HG02678 (cell line): ENCODE measurements around the gene SPATS1.

Source experiments
- ATAC-seq: cut with Tn5 transposase; IDR thresholded peaks from one replicate; pipeline ENCODE4 v1.9.1; 2021; ENCODE audit warnings: mild to moderate bottlenecking, moderate library complexity; ENCODE audit not compliant: unreplicated experiment

Gene SPATS1, protein sequence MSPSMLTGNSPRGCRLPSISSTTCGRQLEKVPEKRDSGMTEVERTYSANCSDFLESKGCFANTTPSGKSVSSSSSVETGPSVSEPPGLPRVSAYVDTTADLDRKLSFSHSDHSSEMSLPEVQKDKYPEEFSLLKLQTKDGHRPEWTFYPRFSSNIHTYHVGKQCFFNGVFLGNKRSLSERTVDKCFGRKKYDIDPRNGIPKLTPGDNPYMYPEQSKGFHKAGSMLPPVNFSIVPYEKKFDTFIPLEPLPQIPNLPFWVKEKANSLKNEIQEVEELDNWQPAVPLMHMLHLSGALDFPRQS

DNA sequence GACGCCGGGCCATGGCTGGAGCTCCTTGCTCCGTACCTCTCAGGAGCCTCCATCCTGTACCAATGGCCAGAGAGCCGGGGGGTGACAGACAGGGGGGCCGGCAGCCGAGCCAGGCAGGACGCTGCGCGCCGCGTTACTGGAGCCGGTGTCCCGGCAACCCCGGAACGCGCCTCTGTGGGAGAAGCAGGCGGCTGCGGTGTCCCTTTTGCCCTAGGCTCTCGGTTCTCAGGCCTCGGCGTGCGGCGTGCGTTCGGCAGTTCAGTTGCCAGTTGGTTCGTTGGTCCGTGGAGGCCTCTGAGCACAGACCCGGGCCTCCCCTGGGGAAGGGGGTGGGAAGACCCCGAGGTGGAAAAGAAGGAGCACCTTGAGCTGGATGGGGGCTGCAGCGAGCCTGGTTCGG lies at the start of gene SPATS1:
Gene SPATS1 (plus strand): TSS at position 162 of the 400 bp plus-strand sequence. CDS start 446 bp downstream, outside the sequence.
- ATAC-seq, result no peak

DNA sequence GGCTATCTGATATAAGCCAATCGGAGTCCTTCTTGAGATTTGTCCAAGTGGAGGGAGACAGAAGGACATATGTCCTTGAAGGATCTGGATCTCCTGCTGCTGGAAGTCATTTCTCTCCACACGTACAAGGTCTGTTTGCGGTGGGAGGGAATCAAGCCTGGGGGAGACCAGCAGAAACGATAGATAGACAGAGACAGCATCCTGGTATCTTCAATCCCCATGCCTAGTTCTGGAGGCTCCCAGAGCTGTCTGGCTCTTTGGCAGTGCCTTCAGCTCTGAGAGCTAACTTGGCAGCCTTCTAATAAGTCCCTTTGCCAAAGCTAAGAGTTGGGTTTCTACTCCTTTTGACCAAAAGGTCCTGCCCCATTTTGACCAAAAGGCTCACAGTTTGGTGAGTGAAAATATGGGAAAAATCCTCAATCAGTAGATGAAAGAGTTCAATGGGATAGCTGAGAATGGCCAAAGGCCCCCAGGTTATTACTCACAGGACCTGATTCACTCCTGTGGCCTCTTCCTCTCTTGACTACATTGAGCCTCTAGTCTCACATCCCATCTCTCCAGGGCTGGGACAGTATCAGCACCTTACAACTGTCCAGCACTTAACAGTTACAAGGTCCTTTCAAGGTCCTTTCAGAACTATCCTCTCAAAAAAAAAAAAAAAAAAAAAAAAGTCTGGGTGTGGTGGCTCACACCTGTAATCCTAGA lies 49.6 kb upstream of the SPATS1 start:
- ATAC-seq, result no peak

DNA sequence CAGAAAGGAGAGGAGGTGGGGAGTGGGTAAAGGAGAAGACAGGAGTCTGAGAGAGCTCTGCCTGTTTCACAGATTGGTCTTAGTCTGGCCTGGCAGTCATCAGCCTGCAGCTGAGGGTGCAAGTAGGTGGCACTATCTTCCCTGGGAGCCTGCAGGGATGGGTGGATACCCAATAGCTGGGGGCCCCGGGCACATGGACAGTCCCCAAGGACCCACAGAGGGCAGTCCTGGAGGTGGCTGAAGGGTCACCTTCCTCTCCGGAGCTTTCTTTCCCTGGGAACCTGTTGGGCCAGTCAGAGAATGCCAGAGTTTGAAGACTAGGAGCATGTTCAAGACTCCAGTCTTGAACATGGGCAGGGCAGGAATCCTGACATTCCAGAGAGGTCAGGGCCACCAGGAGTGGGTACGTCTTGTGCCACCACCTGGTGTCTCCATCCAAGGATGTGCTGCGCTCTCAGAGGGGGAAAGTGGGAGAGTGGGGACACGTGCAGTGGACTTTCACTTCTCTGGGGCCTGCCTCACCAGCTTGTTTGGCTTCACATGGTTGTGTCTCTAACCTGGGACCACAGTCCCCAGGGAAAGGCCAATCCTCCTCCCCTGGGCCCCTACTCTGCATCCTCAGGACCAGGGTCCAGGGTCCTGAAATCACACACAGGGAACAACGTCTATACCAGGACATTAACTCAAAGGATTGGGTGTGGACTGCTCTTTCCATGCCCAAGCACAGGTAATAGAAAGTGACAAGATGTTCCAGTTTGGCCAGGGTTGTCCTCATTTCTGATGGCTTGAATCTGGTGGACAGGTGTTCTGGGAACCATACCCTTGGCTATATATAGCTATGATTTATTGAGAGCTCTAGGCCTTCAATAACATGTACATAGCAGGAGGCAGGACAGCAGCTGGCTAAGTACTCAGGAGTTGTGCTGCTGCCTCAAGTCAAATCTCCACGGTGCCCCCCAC lies 47.3 kb upstream of the SPATS1 start:
- ATAC-seq, result no peak

DNA sequence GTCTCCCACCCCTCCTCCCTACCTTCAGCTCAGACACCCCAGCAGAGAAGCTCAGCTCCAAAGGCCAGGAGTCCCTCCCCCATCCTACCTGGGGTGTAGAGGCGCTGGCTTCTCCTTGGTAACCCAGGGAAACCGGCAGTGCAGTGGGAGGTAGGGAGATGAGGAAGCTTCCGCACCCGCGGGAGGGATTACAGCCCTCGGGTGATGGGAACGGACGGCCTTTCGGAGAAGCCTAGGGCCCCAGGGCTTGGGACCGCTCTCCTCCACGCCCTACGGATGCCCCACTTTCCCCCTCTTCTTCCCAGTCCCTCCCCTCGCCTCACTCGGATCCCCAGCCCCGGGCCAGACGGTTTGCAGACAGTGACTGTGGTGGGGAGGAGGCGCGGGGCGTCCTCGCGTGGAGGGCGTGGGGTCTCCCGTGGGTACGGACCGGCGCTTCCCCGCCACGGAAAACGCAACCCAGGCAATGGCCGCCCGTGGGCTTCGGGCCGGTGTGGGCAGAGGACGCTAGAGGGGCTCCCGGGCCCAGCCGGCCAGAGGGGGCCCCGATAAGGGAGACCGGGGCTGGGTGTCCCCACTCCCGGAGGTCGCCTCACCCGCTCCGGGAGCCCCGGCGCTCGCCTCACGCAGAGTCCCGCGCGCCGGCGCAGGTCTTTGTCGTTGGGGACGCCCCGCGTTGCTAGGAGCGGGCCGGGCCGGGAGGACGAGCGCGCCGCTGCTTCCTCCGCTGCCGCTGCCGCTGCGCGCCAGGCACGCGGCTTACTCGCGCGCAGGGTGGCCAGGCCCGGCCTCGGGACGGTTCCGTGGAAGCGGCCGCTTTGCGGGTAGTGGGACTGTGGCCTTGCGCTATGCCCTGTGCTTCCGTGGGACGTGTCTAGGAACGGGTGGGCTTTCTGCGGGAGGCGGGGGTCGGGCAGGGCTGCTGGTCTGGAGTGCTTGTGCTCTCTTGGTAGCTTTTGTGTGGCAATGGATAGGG lies 45.1 kb upstream of the SPATS1 start:
- ATAC-seq, result no peak

DNA sequence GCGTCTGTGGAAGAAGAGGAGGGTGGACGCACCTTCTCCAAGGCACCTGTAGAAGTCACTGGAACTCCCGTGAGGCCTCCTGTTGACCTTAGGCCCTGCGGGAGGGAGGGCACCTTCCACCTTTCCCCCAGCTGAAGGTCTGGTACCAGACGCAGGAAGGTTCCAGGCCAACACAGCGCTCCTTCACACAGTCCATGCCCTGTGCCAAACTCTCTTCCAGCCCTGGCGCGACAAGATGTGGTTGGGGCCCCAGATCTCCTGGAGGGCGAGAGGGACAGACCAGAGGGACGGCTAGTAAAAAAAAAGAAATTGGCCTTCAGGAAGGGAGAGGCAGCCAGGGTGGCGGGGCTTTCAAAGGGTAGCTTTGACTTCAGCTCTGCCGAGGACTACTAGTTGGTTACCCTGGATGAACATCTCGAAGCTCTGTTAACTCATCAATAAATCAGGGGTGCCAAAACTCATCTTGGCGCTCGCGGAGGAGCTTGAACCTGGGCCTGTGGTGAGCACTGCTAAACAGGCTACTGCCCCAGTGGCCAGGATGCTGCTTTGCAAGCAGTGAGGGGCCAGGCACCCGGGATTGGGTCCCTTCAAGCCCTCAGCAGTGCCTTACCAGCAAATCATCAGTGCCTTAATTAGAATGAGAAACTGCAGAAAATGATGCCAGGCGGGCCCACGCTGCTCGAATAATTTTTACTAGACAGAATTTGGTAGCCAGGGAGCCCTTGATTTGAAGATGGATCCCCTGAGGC lies 44.2 kb upstream of the SPATS1 start:
- ATAC-seq, result no peak

DNA sequence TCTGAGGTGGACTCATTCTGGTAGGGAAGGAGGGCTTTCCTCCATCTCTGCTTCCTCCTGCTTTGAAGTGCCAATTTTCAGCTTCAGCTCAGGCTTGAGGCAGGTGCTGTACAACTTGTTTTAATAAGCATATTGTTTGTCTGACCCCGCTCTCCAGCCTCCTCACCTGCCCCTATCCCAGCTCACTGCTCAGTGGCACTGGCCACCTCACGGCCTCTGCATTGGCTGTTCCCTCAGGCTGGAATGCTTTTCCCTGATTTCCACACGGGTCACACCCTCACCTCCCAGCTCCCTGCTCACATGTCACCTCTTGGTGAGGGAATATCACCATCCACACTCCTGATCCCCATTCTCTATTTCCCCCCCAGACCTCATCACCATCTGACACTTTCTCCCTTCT lies 43.6 kb upstream of the SPATS1 start:
- no peak for ATAC-seq

DNA sequence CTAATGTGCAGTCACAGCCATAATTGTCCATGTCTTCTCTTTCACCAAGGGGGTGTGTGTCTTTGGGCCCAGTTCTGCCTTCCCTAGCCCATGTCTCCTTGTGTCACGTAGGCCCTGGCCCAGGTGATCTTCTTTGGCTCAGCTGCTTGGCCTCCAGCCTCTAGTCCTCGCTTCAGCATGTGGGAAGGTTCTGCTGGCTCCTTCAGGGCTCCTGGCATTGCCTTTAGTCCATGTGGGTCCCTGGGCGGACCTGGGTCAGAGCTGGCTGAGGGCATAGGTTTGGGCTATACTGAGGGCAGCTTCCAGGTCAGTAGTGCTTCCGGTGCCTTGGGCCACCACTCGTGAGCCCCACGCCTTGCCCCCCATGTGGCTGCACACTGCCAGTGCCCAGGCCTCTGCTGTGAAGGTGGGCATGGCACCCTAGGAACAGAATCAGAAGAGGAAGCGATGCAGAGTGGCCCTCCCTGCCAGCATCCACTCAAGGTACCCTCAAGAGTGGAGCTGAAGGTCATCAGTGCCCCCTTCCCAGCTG lies 42.1 kb upstream of the SPATS1 start:
- no peak for ATAC-seq

DNA sequence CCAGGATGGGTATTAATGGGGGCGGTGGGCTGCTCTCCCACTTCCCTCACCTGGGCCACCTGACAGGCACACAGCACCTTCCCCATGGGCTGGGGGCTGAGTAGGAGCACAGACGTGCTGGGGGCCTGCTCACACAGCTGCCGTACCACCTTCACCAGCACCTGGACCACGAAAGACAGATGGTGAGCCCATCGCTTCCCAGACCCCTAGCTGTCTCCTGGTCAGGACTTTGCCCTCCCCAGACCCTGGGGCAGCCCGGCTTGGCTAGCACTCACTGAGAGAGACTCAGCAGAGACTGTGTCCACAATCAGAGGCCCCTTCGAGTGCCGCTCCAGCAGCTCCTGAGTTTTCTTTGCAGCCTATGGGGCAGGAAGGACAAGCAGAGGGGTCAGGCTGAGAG lies 41.3 kb upstream of the SPATS1 start:
- no peak for ATAC-seq

DNA sequence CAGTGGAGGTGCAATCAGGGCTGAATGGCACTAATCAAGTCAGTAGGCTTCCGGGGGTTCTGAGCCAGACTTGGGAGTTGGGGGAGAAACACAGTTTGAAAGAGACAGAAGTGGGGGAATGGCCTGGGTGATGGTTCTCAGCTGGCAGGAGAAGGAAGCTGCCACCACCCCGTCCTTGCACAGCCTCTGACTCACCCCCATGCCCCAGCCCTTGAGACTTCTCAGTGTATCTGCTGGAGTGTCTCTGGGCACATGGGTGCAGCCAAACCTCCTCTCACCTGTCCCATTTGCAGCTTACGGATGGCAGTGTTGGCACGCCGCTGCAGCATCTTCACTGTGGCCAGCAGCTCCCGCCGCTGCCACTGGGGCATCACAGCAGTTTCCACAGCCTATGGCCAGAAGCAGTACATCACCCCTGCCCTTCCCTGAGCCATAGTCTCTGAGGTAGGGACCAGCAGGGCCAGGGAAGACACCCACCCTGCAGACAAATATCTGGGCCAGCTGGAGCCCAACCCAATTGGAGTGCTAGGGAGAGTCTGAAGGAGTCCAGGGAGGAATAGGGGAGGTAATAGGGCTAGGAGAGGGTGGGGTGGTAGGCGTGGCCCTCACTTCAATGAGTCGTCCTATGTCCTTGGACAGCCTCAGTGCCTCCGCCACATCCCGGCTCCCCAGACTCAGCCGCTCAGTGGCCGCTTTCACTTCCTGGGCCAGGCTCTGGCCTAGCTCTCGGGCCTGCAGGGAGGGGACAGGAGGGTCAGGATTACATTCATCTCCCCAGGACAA lies 40.5 kb upstream of the SPATS1 start:
- ATAC-seq, result no peak

DNA sequence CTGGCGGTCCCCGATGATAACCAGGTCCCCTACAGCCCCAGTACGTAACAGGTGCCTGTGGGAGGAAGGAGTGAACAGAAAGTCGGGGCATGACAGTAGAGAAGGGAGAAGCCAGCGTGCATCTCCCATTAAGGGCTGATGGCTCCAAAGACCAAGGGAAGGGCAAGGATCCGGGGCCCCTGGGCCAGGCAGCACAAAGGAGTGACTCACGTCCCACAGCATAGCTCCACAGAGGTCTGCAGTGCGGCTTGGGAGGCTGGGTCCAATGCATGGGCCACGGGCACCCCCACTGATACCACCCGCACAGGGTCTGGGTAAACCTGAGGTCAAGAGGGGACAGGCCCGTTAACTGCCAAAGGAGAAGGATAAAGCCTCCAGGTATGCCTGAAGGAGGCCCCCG lies 39.6 kb upstream of the SPATS1 start:
- no peak for ATAC-seq

DNA sequence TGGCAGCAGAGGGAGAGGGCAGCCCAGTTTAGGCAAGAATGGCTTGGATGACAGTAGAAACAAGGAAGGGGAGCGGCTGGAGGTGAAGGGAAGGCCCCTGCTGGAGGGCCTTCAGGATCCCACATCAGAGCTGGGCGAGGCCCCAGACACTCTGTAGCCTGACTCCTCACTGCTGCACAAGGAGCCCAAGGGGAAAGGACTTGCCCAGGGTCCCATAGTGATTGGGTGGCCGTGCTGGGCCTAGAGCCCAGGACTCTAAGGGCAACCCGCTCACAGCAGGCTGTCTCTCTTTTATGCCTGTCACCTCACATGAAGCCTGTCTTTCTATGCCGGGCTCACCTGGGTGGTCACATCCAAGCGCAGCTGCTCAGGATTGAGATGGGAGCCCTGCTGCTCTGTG lies 38.6 kb upstream of the SPATS1 start:
- ATAC-seq, result no peak

DNA sequence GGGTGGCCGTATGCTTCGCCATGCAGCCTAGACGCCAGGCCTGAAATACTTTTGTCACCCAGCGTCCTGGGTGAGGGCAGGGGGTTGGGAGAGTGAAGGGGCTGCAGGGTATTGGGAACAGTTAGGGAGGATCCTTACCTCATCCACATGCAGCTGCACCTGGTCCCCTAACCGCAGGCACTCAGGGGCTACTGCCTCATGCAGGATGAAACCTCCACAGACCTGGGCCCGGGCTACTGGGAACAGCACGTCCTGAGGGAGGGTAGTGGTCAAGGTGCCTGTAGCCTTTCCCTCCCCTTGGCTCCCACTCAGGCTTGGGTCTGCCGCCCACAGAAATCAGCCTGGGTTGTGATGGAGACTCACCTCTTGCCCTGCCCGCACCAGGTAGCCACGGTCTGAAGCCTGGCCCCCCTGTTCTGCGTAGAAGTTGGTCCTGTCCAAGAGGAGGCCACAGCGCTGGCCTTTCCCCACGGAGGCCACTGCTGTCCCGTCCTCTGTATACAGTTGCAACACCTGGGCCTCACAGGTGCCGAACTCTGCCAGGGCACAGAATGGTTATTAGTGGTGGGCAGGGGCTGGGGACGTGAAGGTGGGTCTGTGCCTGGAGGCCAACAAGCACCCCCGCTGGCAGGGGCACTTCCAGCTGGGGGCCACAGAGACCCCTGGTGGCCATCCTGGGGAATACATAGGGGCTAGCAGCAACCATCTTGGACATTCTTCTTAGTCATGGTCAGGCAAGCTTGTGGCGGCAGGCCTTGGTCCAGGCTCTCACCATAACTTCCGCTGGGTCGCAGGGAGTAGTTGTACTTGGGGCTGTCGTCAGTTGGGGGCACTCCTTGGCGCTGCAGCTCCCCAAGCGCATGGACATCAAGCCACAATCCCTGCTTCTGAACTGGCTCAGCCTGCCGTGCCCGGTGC lies 37.9 kb upstream of the SPATS1 start:
- ATAC-seq, result no peak

DNA sequence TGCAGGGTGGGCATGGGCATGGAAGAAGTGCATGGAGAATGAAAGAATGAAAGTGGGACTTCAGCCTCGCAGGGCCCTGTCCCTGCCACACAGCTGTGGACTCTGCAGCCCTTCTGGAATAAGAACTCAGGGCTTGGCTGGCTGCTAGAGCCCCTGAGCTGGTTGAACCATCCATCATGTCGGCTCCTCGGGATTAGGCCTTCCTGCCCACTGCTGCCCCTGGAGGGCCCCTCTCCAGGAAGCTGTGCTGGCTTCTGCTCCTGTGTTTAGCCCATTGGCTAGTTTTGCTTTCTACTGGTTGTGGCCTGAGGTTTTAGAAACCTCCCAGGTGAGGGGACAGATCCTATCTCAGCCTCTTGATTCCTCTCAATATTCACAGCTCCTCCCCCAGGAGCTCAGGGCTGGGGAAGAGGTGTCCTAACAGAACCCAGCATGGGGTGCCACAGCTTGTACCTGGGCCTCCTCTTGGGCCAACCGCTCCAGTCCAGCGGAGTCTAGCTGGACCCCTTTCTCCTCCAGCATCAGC lies 37.2 kb upstream of the SPATS1 start:
- ATAC-seq, result no peak

DNA sequence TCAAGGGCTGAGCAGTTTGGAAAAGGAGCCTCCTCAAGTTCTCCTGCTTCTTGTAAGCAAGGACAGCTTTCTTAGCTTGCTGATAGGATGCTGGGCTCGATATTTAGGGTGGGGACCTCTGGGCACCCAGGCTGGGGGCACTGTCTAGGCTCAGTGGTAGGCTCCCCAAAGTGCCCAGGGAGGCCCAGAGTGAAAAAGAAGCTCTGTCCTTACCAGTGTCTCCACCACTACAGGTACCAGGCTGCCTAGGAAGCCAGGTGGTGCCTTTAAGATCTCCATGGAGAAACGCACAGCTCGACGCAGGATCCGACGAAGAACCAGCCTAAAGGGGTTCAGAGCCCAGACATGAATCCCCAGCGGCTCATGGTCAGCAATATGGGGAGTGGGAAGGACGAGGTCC lies 35.7 kb upstream of the SPATS1 start:
- no peak for ATAC-seq

DNA sequence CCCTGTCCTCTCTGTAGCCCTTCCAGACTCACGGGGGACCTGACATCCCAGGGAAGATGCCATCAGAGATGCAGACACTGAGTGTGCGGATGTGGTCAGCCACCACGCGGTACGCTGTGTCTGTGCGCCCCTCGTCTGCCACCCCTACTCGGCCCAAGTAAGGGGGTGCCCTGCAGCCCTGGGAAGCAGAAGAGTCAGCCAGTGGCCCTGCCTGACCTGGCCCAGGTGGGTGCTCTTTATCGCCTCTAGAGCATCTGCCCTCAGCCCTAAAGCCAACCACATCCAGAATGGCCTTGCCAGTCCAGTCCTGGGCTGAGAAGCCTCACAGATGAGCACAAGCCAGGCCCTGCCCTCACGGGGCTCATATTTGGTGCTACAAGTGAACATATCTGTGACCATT lies 35.2 kb upstream of the SPATS1 start:
- no peak for ATAC-seq

DNA sequence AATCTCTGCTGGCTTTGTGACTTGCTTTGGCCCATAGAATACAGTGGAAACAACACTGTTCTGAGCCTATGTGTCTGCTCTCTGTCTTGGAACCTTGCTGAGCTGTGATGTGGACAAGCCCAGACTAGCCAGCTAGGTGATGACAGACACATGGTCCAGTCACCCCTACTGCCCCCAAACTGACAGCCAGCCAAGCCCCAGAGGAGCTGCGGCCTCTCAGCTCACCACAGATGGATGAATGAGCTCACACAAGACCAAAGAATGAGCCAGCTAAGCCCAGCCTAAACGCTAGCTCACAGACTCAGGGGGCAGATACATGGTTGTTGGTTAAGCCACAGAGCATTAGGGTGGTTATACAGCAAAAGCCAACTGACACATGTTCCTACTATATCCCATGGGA lies 33.4 kb upstream of the SPATS1 start:
- no peak for ATAC-seq

DNA sequence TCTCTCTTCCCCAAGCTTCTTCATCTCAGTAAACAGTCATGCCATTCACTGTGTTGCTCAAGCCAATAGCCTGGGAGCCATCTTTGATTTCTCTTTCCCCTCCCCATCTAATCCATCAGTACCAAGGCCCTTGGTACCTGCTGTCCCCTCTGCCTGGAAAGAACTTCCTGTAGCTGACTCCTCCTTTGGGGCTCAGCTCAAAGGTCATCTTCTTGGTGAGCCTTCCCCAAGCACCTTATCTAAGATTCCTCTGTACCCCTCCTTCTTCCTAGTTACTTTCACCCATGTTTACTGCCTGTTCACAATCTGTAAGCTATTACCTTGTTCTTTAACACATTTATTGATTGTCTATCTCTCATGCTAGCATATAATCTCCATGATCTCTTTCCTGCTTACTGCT lies 32.8 kb upstream of the SPATS1 start:
- ATAC-seq, result no peak
